NCI-H345 (cell line): ENCODE data around the gene ARMC10.
A peak's percentile ranks its signal among the peaks of the same experiment; 100 is the strongest.
"Not testable (repeated sequence)": the region's sequence is repeated elsewhere in the genome, so short reads cannot be mapped to it uniquely, and the experiment has no call there.

ENCODE experiments used
- DNase-seq: peaks from one replicate; lab custom pipeline; 2025; lab: John Stamatoyannopoulos, UW

Gene ARMC10

GRCh38 chr7:103124429-103124979 is 49.6 kb downstream of the ARMC10 start:
- DNase-seq, result no peak

- no peak for DNase-seq
Observed at GRCh38 chr7:103127006-103127405, 52.1 kb downstream of the ARMC10 start.

GRCh38 chr7:103129702-103130549 is 55.0 kb downstream of the ARMC10 start:
- DNase-seq, result no peak

GRCh38 chr7:103130901-103131624 is 56.1 kb downstream of the ARMC10 start:
- no peak for DNase-seq

GRCh38 chr7:103132995-103133688 is 58.2 kb downstream of the ARMC10 start:
- no peak for DNase-seq

GRCh38 chr7:103134836-103135554 is 60.1 kb downstream of the ARMC10 start:
- no peak for DNase-seq

- no peak for DNase-seq
Observed at GRCh38 chr7:103140061-103140460, 65.1 kb downstream of the ARMC10 start.

GRCh38 chr7:103140685-103141084 is 65.7 kb downstream of the ARMC10 start:
- DNase-seq, result no peak

- DNase-seq, result no peak
Observed at GRCh38 chr7:103141753-103142404, 66.9 kb downstream of the ARMC10 start.

- no peak for DNase-seq
Observed at GRCh38 chr7:103142494-103142893, 67.6 kb downstream of the ARMC10 start.

GRCh38 chr7:103143868-103144267 is 68.9 kb downstream of the ARMC10 start:
- DNase-seq, result no peak

GRCh38 chr7:103144754-103145153 is 69.8 kb downstream of the ARMC10 start:
- DNase-seq, result not testable (repeated sequence)

- peak; percentile 4 for DNase-seq
Observed at GRCh38 chr7:103148131-103148993, 73.4 kb downstream of the ARMC10 start.
